WI38 (cell line): Measurements from ENCODE around the gene WIPF3.

Experiments used
- H3K4me3 ChIP-seq: 2 replicates; pipeline ENCODE4 v1.5.1; 2011; ENCODE audit warnings: low read depth, mild to moderate bottlenecking, control low read depth, low read length
- CTCF ChIP-seq: IDR thresholded peaks from 2 replicates; pipeline ENCODE4 v1.5.1; 2012; ENCODE audit warnings: low read depth, mild to moderate bottlenecking, control low read depth, low read length

Gene WIPF3

DNA sequence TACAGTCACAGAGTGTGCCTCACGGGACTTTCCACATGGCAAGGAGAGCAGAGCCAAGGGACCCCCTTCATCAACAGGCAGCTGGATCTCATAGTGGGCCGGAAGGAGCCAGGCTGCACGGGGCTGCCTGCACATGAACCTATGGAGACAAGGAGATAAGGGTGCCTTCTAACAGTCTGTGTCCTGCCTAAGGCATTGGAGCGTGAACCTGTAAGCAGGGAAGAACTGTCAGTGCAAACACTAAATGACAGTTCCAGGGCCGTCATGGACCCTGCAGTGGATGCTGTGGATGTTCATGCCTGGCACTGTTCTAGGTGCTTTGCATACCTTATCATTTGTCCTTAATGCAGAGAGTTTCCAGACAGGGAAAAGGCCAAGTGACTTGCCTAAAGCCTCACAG is 85.9 kb downstream of the WIPF3 start:
- no peak overlapping the region for H3K4me3 ChIP-seq
- no peak for TF ChIP-seq CTCF

DNA sequence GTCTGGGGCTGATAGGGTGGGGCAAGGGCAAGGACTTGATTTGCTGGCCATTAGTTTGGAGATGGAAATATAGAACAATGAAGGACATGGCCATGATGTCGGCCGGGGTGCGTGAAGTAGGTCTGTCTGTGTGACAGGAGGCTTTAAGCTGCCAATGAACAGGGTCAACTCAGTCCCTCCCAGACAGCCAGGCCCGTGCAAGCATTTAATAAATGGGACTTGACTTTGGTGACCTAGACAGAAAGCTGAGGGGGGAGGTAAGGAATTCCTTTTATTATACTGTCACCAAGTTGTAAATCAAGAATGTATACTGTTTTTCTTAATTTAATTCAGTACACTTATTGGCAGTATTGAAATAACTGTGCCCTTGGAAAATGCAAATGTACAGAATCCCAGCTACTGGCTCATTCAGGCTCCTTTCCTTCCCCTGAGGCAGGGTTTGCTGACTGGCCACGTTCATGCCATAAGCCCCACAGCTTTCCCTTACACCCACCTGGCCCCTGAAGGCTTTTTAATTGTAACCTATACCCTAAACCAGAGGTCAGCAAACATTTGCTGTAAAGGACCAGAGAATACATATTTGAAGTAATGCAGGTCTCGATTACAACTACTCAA is 87.2 kb downstream of the WIPF3 start:
- no peak for TF ChIP-seq CTCF
- no peak overlapping the region for H3K4me3 ChIP-seq

- TF ChIP-seq CTCF: no peak
- no peak overlapping the region for H3K4me3 ChIP-seq
These were observed 87.9 kb downstream of the WIPF3 start for GRCh38 chr7:29894256-29894655.

DNA sequence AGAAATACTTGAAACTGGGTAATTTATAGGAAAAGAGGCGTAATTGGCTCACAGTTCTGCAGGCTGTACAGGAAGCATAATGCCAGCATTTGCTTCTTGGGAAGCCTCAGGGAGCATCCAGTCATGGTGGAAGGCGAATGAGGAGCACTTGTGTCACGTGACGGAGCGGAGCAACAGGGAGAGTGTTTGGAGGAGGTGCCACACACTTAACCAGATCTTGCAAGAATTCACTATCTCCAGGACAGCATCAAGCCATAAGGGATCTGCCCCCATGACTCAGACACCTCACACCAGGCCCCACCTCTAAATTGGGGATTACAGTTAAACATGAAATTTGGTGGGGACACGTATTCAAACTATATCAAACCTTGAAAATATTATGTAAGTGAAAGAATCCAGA is 89.3 kb downstream of the WIPF3 start:
- no peak for TF ChIP-seq CTCF
- no peak overlapping the region for H3K4me3 ChIP-seq

- no peak for TF ChIP-seq CTCF
- no peak overlapping the region for H3K4me3 ChIP-seq
These were observed 90.5 kb downstream of the WIPF3 start for GRCh38 chr7:29896685-29897411.

GRCh38 chr7:29898301-29898700 is 92.0 kb downstream of the WIPF3 start:
- TF ChIP-seq CTCF: no peak
- H3K4me3 ChIP-seq: no peak overlapping the region

DNA sequence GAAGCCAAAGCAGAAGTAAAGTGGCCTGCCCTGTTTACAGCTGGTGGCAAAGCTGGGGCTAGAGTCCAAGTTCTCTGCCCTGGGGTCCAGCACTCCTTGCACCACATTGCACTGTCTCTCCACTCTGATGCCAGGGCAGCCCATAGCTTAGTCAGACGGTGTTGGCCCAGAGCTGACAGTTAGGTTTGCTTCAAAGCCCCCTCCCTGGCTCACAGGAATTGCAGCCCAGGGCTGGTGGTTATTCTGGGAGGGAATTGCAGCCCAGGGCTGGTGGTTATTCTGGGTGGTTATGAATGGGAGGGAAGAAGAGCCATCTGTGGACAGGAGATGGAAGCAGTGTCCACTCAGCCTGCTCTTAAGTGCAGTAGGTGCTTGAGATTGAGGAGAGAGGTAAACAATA is 94.4 kb downstream of the WIPF3 start:
- no peak overlapping the region for H3K4me3 ChIP-seq
- no peak for TF ChIP-seq CTCF
